NCI-H69 (cell line): Measurements from ENCODE around the gene GATA2.

Source experiments
- DNase-seq: peaks from one replicate; lab custom pipeline; 2025; lab: John Stamatoyannopoulos, UW

Gene GATA2

GRCh38 chr3:128502712-128503111 is 9.7 kb upstream of the GATA2 start:
- no peak for DNase-seq

- no peak for DNase-seq
Measured at GRCh38 chr3:128501431-128501830, 8.4 kb upstream of the GATA2 start.

- no peak for DNase-seq
Measured at GRCh38 chr3:128500556-128500955, 7.6 kb upstream of the GATA2 start.

GRCh38 chr3:128499724-128500275 is 6.8 kb upstream of the GATA2 start:
- DNase-seq = no peak

GRCh38 chr3:128498901-128499530 is 6.0 kb upstream of the GATA2 start:
- peak; percentile 66 for DNase-seq

GRCh38 chr3:128498127-128498626 is 5.2 kb upstream of the GATA2 start:
- no peak for DNase-seq

GRCh38 chr3:128497305-128498126 is 4.5 kb upstream of the GATA2 start:
- DNase-seq = peak; percentile 85

GRCh38 chr3:128496602-128497304 is 3.8 kb upstream of the GATA2 start:
- DNase-seq = peak; percentile 8

- DNase-seq = no peak
Measured at GRCh38 chr3:128496019-128496601, 3.1 kb upstream of the GATA2 start.

- DNase-seq = no peak
Measured at GRCh38 chr3:128495435-128495970, 2.5 kb upstream of the GATA2 start.

GRCh38 chr3:128494367-128494650 is 1.3 kb upstream of the GATA2 start:
- DNase-seq = no peak

- DNase-seq = no peak
Measured at GRCh38 chr3:128493570-128494366, 767 bp upstream of the GATA2 start.

- peak; percentile 57 for DNase-seq
Measured at GRCh38 chr3:128491941-128492670, 895 bp downstream of the GATA2 start.

GRCh38 chr3:128491691-128491940 is 1.4 kb downstream of the GATA2 start:
- DNase-seq = peak; percentile 57

GRCh38 chr3:128490915-128491690 is 1.9 kb downstream of the GATA2 start:
- peak; percentile 36 for DNase-seq

GRCh38 chr3:128490650-128490914 is 2.4 kb downstream of the GATA2 start:
- no peak for DNase-seq

- peak; percentile 75 for DNase-seq
Measured at GRCh38 chr3:128489927-128490649, 2.9 kb downstream of the GATA2 start.

GRCh38 chr3:128489674-128489926 is 3.4 kb downstream of the GATA2 start:
- no peak for DNase-seq

- DNase-seq = peak; percentile 77
Measured at GRCh38 chr3:128488991-128489673, 3.9 kb downstream of the GATA2 start.
